Esophagus muscularis mucosa (tissue), 4 donors: ENCODE results near the gene SORCS2. TPM values are rescaled to one million over a fixed set of nuclear protein-coding genes. Genes with fewer than 3 reads are reported as not detected.

Source experiments
- DNase-seq: peaks from one replicate; pipeline ENCODE4 v3.0.0-alpha.2; 2017; ENCODE audit errors: extremely low spot score
- H3K27ac ChIP-seq, 4 donors: fragments of 200-600 bp; sonication (generic); replicated peaks in 1 of 4; 1 replicate in 3 of 4; 2 replicates in 1 of 4; pipeline ENCODE4 v1.5.1; 2016 to 2019; ENCODE audit warnings: mild to moderate bottlenecking in 1 of 4
- H3K27me3 ChIP-seq, 4 donors: fragments of 200-600 bp; sonication (generic); one replicate each; pipeline versions ENCODE4 v1.5.1 to v1.6.0; 2016 to 2019
- H3K36me3 ChIP-seq, 4 donors: fragments of 200-600 bp; sonication (generic); one replicate each; pipeline ENCODE4 v1.5.1; 2016 to 2019
- H3K4me1 ChIP-seq, 4 donors: fragments of 200-600 bp; sonication (generic); one replicate each; pipeline ENCODE4 v1.5.1; 2016 to 2019
- H3K4me3 ChIP-seq, 4 donors: fragments of 200-600 bp; sonication (generic); 1 replicate in 2 of 4; 2 replicates in 2 of 4; pipeline ENCODE4 v1.5.1; 2016 to 2019; ENCODE audit warnings: mild to moderate bottlenecking in 4 of 4, moderate library complexity in 1 of 4
- H3K9me3 ChIP-seq, 4 donors: fragments of 200-600 bp; sonication (generic); 1 replicate in 3 of 4; 2 replicates in 1 of 4; pipeline ENCODE4 v1.5.1; 2016 to 2019
- EP300 ChIP-seq: sonication (generic); formaldehyde crosslinking; IDR thresholded peaks from one replicate; pipeline ENCODE4 v1.6.1; 2017; ENCODE audit warnings: antibody characterized with exemption
- POLR2A ChIP-seq: fragments of 450-650 bp; IDR thresholded peaks from one replicate; pipeline ENCODE4 v1.6.1; 2017; ENCODE audit warnings: antibody characterized with exemption, moderate library complexity, mild to moderate bottlenecking, low read depth
- POLR2AphosphoS5 ChIP-seq, 2 donors: sonication (generic); formaldehyde crosslinking; IDR thresholded peaks; one replicate each; pipeline ENCODE4 v1.6.1; 2017; ENCODE audit warnings: antibody characterized with exemption in 2 of 2
- WGBS: methylation state at CpG from one replicate; pipeline ENCODE4 v1.1.5; 2018; 5-methylcytosine and 5-hydroxymethylcytosine counted together
- intact Hi-C: fragments of 100-400 bp; cut with DNase I; formaldehyde crosslinking; loops from one replicate; pipeline ENCODE4 v1.15.1; 2023
- total RNA-seq, 4 donors: library from RNA; depleted of rRNA; stranded (reverse); fragments of >200 nt; gene quantifications; one replicate each; pipeline versions ENCODE4 v1.1.0 to v1.2.1, GENCODE V29; 2016
- TF ChIP-seq, protein P1 (sequence below), 3 experiments: fragments of 200-600 bp in 2 of 3; fragments of 450-650 bp in 1 of 3; sonication (generic) in 2 of 3; IDR thresholded peaks; one replicate each; pipeline ENCODE4 v1.5.1; 2017 to 2019; ENCODE audit warnings: antibody characterized with exemption in 3 of 3, mild to moderate bottlenecking in 2 of 3, moderate library complexity in 1 of 3

Gene SORCS2
- total RNA-seq, 4 donors from 2014 or later, result 3.3 to 10.1 (median 4.3) TPM

DNA sequence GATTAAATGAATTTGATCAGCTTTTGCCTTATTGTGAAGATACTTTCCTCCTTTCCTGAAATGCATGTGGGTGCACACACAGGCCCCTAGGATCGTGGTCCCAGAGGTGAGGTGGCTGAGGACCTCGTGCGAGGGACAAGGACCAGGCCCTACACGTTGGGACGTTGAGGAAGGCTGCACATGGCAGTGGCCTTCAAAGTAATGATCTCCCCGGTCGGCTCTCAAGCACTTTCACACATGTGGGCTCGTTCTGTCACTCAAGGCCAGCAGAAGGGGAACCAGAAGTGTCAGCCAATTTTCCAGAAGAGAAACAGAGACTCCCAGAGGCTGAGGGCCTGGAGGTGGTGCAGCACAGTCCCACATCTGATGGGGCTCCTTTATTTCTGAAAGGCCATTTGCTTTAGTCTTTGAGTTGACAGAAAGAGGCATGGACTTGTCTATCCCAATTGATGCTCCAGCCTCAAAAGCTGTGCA, 550.5 kb downstream of the SORCS2 start:
- Histone ChIP-seq H3K27me3 (no peaks in the 10 kb centered on the region), H3K27ac (no peak overlapping the region), H3K4me1 (peaks cover 0 to 12% (median 10%) of the 10 kb centered on the region in 4 donors), H3K36me3 (peaks cover 0 to 25% (median 8%) of the 10 kb centered on the region in 4 donors), H3K4me3 (no peak overlapping the region), H3K9me3 (peaks cover 0 to 3% (median 0%) of the 10 kb centered on the region in 4 donors)
- WGBS, result 68% methylated on average over 8 of the region's 8 CpGs
- intact Hi-C loops, result no loop called here
- TF ChIP-seq POLR2AphosphoS5 (IDR thresholded peaks at IDR 0.05) (no peak), POLR2A (no peak), EP300 (no peak)
- TF ChIP-seq, protein P1, sequence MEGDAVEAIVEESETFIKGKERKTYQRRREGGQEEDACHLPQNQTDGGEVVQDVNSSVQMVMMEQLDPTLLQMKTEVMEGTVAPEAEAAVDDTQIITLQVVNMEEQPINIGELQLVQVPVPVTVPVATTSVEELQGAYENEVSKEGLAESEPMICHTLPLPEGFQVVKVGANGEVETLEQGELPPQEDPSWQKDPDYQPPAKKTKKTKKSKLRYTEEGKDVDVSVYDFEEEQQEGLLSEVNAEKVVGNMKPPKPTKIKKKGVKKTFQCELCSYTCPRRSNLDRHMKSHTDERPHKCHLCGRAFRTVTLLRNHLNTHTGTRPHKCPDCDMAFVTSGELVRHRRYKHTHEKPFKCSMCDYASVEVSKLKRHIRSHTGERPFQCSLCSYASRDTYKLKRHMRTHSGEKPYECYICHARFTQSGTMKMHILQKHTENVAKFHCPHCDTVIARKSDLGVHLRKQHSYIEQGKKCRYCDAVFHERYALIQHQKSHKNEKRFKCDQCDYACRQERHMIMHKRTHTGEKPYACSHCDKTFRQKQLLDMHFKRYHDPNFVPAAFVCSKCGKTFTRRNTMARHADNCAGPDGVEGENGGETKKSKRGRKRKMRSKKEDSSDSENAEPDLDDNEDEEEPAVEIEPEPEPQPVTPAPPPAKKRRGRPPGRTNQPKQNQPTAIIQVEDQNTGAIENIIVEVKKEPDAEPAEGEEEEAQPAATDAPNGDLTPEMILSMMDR (IDR thresholded peaks at IDR 0.05), result no peak
- no peak for DNase-seq

DNA sequence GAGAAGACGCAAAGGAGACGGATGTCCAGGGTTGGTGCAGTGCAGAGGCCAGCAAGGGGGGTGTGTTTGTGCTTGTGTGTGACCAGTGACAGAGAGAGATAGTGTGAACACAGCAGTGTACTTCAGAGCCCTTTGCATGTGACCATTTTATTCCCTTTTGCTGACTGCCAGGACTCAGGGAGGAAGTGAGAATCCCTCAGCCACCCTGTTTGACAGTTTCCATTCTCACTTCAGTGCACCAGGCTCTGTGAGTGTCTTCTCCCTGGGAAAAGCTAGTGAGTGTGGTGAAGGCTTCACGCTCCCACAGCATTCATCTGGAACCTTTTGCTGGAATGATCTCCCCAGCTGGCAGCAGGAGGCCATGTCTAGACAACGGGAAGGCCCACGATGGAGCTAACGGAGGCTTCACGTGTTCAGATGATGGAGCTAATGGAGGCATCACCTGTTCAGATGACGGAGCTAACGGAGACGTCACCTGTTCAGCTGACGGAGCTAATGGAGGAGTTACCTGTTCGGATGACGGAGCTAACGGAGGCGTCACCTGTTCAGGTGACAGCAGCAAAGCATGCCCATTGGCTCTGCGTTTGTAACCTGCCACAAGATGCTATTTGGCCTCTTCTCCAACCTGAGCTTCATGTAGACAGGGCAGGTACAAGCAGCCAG, 551.9 kb downstream of the SORCS2 start:
- Histone ChIP-seq H3K36me3 (peaks cover 0 to 14% (median 3%) of the 10 kb centered on the region in 4 donors), H3K9me3 (no peaks in the 10 kb centered on the region), H3K27me3 (no peaks in the 10 kb centered on the region), H3K27ac (no peak overlapping the region), H3K4me3 (no peak overlapping the region), H3K4me1 (peaks cover 0 to 12% (median 10%) of the 10 kb centered on the region in 4 donors)
- DNase-seq, result no peak
- intact Hi-C loops, result no loop called here
- no peak for TF ChIP-seq EP300
- no peak for TF ChIP-seq POLR2A
- no peak for TF ChIP-seq POLR2AphosphoS5 (IDR thresholded peaks at IDR 0.05)
- TF ChIP-seq, protein P1 (IDR thresholded peaks at IDR 0.05), result no peak
- 81% methylated on average over 16 of the region's 16 CpGs for WGBS

DNA sequence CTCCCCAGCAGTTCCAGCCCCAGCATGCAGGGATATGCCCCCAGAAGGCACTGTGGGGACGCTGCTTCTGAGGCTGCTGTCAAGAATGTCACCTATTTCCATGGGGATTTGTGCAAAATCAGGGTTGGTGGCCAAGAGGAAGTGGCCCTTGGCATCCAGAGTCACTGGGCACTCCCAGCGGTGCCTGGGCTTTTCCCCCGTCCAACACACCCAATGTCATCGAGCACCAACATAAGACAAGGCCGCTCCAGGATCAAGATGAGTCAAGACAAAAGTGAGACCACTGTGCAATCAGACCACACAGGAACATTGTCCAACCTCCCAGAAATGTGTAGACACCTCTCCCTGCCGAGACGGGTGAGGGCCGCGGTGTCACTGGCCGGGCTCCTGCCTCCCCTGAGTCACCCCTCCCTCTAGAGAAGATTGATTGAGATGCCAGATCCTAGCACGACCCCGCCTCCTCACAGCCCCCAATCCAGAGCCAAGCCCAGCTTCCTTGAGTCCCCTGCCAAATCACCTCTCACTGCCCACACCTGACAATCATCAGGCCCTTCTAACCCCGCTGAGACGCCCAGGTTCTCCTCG, 553.1 kb downstream of the SORCS2 start:
- Histone ChIP-seq H3K27me3 (no peaks in the 10 kb centered on the region), H3K4me3 (no peak overlapping the region), H3K9me3 (no peaks in the 10 kb centered on the region), H3K4me1 (peaks cover 0 to 20% (median 10%) of the 10 kb centered on the region in 4 donors), H3K36me3 (peaks cover 0 to 6% (median 0%) of the 10 kb centered on the region in 4 donors), H3K27ac (no peak overlapping the region)
- no peak for DNase-seq
- WGBS, result 83% methylated on average over 14 of the region's 15 CpGs
- intact Hi-C loops, result no loop called here
- TF ChIP-seq POLR2A (no peak), POLR2AphosphoS5 (IDR thresholded peaks at IDR 0.05) (no peak), EP300 (no peak)
- TF ChIP-seq, protein P1 (IDR thresholded peaks at IDR 0.05), result no peak

DNA sequence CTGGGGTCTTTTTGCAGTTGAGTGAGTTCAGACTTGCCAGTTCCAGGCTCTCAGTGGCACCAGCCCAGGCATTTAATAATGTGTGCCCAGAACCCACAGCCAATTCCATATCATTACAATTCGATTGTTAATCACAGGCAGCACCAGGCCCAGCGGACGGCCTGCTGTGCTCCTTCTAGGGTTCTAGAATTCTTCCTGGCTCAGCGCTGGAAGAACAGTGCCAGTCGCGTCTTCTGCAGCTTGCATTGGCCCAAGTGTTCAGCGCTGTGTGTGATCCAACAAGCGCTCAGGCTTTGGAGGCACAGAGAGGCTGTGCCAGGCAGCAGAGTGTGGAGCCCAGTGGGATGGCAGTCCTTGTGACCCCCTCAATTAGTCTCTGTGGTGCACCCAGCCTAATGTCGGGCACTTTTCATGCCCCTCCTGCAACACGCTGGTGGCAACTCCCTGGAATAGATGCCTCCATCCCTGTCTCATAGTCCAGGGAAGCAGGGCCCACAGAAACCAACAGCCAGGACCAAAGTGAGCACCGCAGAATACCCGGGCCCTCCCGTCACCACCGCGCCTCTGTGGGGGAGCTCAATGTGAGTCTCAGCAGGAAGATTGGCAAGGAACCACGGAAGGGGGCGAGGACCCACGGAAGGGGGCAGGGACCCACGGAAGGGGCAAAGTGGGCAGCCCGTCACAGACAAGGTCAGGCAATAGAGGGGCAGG, 554.2 kb downstream of the SORCS2 start:
- Histone ChIP-seq H3K36me3 (no peaks in the 10 kb centered on the region), H3K27me3 (no peaks in the 10 kb centered on the region), H3K4me3 (no peak overlapping the region), H3K4me1 (peaks cover 0 to 24% (median 10%) of the 10 kb centered on the region in 4 donors), H3K9me3 (no peaks in the 10 kb centered on the region), H3K27ac (no peak overlapping the region)
- TF ChIP-seq POLR2AphosphoS5 (IDR thresholded peaks at IDR 0.05) (no peak), EP300 (no peak), POLR2A (no peak)
- TF ChIP-seq, protein P1 (IDR thresholded peaks at IDR 0.05), result no peak
- no peak for DNase-seq
- intact Hi-C loops, result no loop called here
- WGBS, result 95% methylated on average over 15 of the region's 20 CpGs
